Keratinocyte (primary cell): ENCODE results near the gene TPST2. TPM values are rescaled to one million over a fixed set of nuclear protein-coding genes. Genes with fewer than 3 reads are reported as not detected.

Experiments
- DNase-seq: peaks from one replicate; pipeline ENCODE4 v3.0.0-alpha.2; 2011; ENCODE audit warnings: low read depth, missing footprints, low spot score
- FAIRE-seq: peaks from 2 replicates; lab custom pipeline; 2011; peaks lifted over from hg19 to GRCh38; lab: Jason Lieb, UNC
- H2AFZ ChIP-seq: 2 replicates; pipeline ENCODE4 v1.6.0; 2012; ENCODE audit warnings: low read length, control low read depth, inconsistent platforms; ENCODE audit not compliant: control insufficient read depth
- H3K27ac ChIP-seq: 2 replicates; pipeline ENCODE4 v1.5.1; 2011; ENCODE audit warnings: low read length; ENCODE audit not compliant: control insufficient read depth, insufficient read depth
- H3K27me3 ChIP-seq: 3 replicates; pipeline ENCODE4 v1.6.0; 2011; ENCODE audit warnings: low read length; ENCODE audit not compliant: control insufficient read depth, insufficient read depth; ENCODE audit errors: extremely low read depth
- H3K36me3 ChIP-seq, 2 experiments: 2 replicates in 1 of 2; 3 replicates in 1 of 2; pipeline ENCODE4 v1.5.1; 2011; ENCODE audit warnings: low read length in 2 of 2, mild to moderate bottlenecking in 1 of 2; ENCODE audit not compliant: control insufficient read depth in 2 of 2, insufficient read depth in 2 of 2; ENCODE audit errors: extremely low read depth in 1 of 2
- H3K4me1 ChIP-seq: 3 replicates; pipeline ENCODE4 v1.5.1; 2011; ENCODE audit warnings: low read length; ENCODE audit not compliant: control insufficient read depth, insufficient read depth; ENCODE audit errors: extremely low read depth
- H3K4me2 ChIP-seq: 3 replicates; pipeline ENCODE4 v1.6.0; 2011; ENCODE audit warnings: low read depth, low read length; ENCODE audit not compliant: control insufficient read depth, insufficient read depth; ENCODE audit errors: extremely low read depth
- H3K4me3 ChIP-seq, 3 experiments: fragments of 200-600 bp in 1 of 3; sonication (generic) in 1 of 3; 2 replicates in 2 of 3; 3 replicates in 1 of 3; pipeline ENCODE4 v1.5.1; 2011 to 2016; ENCODE audit warnings: low read length in 3 of 3, mild to moderate bottlenecking in 3 of 3, control low read depth in 2 of 3, inconsistent platforms in 1 of 3, low read depth in 1 of 3, mixed read lengths in 1 of 3, mixed run types in 1 of 3, moderate library complexity in 1 of 3; ENCODE audit not compliant: control insufficient read depth in 2 of 3, insufficient read depth in 2 of 3; ENCODE audit errors: extremely low read depth in 1 of 3
- H3K79me2 ChIP-seq: 2 replicates; pipeline ENCODE4 v1.6.0; 2012; ENCODE audit warnings: low read length; ENCODE audit not compliant: control insufficient read depth, insufficient read depth
- H3K9ac ChIP-seq: 3 replicates; pipeline ENCODE4 v1.6.0; 2011; ENCODE audit warnings: low read length; ENCODE audit not compliant: control insufficient read depth, insufficient read depth; ENCODE audit errors: extremely low read depth
- H3K9me1 ChIP-seq: 3 replicates; pipeline ENCODE4 v1.6.0; 2011; ENCODE audit warnings: low read length; ENCODE audit not compliant: control insufficient read depth, insufficient read depth; ENCODE audit errors: extremely low read depth
- H3K9me3 ChIP-seq: 2 replicates; pipeline ENCODE4 v1.5.1; 2012; ENCODE audit warnings: low read depth, low read length; ENCODE audit not compliant: control insufficient read depth
- H4K20me1 ChIP-seq: 3 replicates; pipeline ENCODE4 v1.6.0; 2011; ENCODE audit warnings: low read length; ENCODE audit not compliant: control insufficient read depth, insufficient read depth; ENCODE audit errors: extremely low read depth
- CTCF ChIP-seq, 3 experiments: IDR thresholded peaks in 1 of 3; conservative IDR thresholded peaks in 1 of 3; optimal IDR thresholded peaks in 1 of 3; 2 replicates in 2 of 3; 3 replicates in 1 of 3; pipeline versions ENCODE3 to v1.5.1; 2011; ENCODE audit warnings: low read length in 3 of 3, mild to moderate bottlenecking in 3 of 3, moderate library complexity in 2 of 3, control low read depth in 1 of 3, inconsistent platforms in 1 of 3; ENCODE audit not compliant: insufficient read depth in 2 of 3; ENCODE audit errors: extremely low read depth in 1 of 3
- EZH2 ChIP-seq: IDR thresholded peaks from one replicate; pipeline ENCODE4 v1.6.1; 2012; ENCODE audit warnings: inconsistent platforms, mild to moderate bottlenecking, low read length, moderate library complexity
- dilution Hi-C: fragments of 300-500 bp; cut with MboI; formaldehyde crosslinking; loops from one replicate; pipeline ENCODE4 v1.7.0; 2020; ENCODE audit warnings: low sequenced_read_pairs; ENCODE audit not compliant: extremely low pct_ligation_motif_present
- polyA plus RNA-seq, 5 experiments: library from polyadenylated mRNA; depleted of rRNA in 3 of 5; stranded (reverse) in 3 of 5; stranded (forward) in 1 of 5; unstranded in 1 of 5; fragments of >200 nt; gene quantifications; 1 replicate in 1 of 5; 2 replicates in 3 of 5; 3 replicates in 1 of 5; pipeline versions ENCODE4 v1.2.1 to v1.2.3, GENCODE V29; 2011 to 2012; ENCODE audit warnings: missing spikeins in 2 of 5, low read depth in 1 of 5, low replicate concordance in 1 of 5

TPST2 gene
- polyA plus RNA-seq, 1 donor (not counting 4 experiments of a cell fraction or from before 2014, with no cell fraction given), result 22.4 TPM

DNA sequence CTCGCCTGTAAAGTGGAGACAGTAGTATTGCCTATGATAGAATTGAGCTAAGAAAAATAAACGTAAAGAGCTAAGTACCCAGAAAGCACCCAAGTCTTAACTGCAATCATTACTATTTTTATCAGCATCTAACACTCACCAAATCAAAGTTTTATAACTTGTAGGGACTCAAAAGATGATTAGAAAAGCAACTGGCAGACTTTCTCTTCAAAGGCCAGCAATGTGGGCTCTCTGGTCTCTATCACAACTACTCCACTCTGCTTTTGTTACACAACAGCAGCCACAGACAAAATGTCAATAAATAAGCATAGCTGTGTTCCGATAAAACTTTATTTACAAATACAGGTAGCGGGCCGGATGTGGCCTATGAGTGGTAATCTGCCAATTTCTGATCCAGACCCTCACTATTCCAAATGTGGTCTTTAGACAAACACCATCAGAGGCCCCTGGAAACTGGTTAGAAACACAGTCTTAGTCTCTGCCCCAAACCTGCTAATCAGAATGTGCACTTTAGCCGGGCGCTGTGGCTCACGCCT is 8.2 kb downstream of the TPST2 start:
- FAIRE-seq, result no peak
- Histone ChIP-seq H3K36me3 (peaks cover 5 to 6% of the 10 kb centered on the region in 2 experiments), H3K4me3 (no peak overlapping the region), H3K9ac (no peak overlapping the region), H3K27ac (no peak overlapping the region), H3K9me1 (no peaks in the 10 kb centered on the region), H3K4me2 (no peak overlapping the region), H3K9me3 (no peaks in the 10 kb centered on the region), H2AFZ (no peak overlapping the region), H3K4me1 (peaks cover 12% of the 10 kb centered on the region), H3K27me3 (no peaks in the 10 kb centered on the region), H3K79me2 (peaks cover 12% of the 10 kb centered on the region), H4K20me1 (no peaks in the 10 kb centered on the region)
- TF ChIP-seq CTCF (optimal IDR thresholded peaks at IDR 0.05 in 1 of 3, IDR thresholded peaks at IDR 0.05 in 1 of 3, conservative IDR thresholded peaks at IDR 0.05 in 1 of 3; ENCODE audit: extremely low read depth in 1 of 3, insufficient read depth in 2 of 3, low read length in 3 of 3) (no peak), EZH2 (no peak)
- DNase-seq, result no peak
- dilution Hi-C loops, result no loop called here

GRCh38 chr22:26581026-26581425 is 8.9 kb downstream of the TPST2 start:
- peaks cover 12% of the 10 kb centered on the region for H3K4me1 ChIP-seq
- H3K27me3 ChIP-seq, result no peaks in the 10 kb centered on the region
- H3K36me3 ChIP-seq, result peaks cover 5 to 6% of the 10 kb centered on the region in 2 experiments
- H3K79me2 ChIP-seq, result peaks cover 15% of the 10 kb centered on the region
- no peak overlapping the region for H3K4me3 ChIP-seq
- H4K20me1 ChIP-seq, result no peaks in the 10 kb centered on the region
- no peak for TF ChIP-seq CTCF (optimal IDR thresholded peaks at IDR 0.05 in 1 of 3, IDR thresholded peaks at IDR 0.05 in 1 of 3, conservative IDR thresholded peaks at IDR 0.05 in 1 of 3; ENCODE audit: extremely low read depth in 1 of 3, insufficient read depth in 2 of 3, low read length in 3 of 3)
- no peak for TF ChIP-seq EZH2
- DNase-seq, result no peak
- no peak overlapping the region for H2AFZ ChIP-seq
- no peaks in the 10 kb centered on the region for H3K9me3 ChIP-seq
- H3K9ac ChIP-seq, result no peak overlapping the region
- no peaks in the 10 kb centered on the region for H3K9me1 ChIP-seq
- H3K27ac ChIP-seq, result no peak overlapping the region
- no peak overlapping the region for H3K4me2 ChIP-seq
- no peak for FAIRE-seq
- dilution Hi-C loops, result no loop called here
